GM19240 (cell line): ENCODE data around the gene CAB39.
"Not testable (repeated sequence)": the region's sequence is repeated elsewhere in the genome, so short reads cannot be mapped to it uniquely, and the experiment has no call there.

Experiments used
- DNase-seq: peaks from one replicate; pipeline ENCODE4 v3.0.0; 2011; ENCODE audit warnings: low spot score; ENCODE audit not compliant: insufficient read length

Gene CAB39

DNA sequence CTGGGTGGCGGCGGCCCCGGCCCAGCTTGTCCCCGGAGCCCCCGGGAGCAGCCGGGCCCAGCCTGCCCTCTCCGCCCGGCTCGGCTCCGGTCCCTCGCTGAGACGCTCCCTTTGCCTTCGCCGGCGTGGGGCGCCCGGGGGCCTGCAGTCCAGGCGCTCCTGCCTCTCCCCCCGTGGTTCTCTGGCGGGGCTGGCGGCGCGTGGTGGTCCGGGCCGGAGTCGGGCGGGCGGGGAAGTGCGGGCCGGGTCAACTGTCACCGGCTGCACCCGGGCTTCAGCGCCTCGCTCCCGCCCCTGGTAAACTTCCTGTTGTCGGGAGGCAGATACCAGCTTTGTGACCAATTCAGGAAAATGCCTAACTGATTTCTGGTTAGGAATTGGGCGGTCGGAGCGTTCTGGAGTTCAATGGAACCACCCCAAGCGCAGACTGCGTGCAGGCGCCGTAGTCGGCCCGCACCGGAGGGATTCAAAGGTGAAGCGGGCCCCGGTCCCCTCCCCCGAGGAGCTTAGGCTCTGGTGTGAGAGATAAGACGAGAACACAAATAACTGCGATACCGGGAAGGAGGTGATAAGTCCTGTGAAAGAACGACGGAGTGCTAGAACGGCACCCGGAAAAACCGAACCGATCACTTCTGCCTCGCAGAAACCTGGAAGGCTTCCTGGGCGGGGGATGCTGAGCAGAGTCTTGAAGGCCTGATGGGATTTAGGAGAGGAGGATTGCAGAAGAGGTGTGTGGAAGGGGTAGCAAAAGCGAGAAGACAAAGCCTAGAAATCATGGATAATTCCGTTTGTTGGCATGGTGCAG lies 891 bp downstream of the CAB39 start:
- no peak for DNase-seq

DNA sequence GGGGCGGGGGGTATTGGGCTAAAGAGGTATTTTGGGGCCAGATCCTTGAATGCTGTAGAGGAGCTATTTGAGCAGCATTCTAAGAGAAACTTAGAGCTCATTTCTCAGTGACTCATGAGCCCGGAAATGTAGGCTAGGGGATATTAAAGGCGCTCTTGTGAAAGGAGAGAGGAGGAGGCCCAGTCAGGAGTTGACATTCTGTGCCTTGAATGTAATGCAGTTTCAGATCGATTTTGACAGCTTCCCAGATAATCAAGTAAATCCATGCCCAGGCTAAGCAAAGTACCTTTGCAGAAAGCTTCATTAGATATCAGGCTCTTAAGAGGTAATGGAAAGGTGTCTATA lies 1.5 kb downstream of the CAB39 start:
- DNase-seq, result no peak

DNA sequence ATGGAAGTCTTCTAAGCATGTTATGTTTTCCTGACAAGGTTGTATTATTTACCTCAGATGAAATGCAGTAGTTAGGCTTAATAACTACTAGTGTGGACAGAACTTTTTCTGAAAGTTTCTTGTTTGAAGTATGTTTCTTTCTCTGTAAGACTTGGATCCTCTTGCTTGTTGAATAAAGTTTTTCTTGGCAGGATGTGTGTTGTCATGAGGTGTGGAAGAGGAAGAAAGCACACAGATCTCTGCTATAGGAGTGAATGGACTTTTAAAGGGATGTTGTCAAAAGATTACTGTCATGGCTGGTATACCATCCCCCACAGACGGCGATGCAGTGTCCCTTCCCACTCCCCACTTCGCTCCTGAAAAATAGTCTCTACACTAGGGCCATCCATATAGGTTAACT lies 2.6 kb downstream of the CAB39 start:
- no peak for DNase-seq

DNA sequence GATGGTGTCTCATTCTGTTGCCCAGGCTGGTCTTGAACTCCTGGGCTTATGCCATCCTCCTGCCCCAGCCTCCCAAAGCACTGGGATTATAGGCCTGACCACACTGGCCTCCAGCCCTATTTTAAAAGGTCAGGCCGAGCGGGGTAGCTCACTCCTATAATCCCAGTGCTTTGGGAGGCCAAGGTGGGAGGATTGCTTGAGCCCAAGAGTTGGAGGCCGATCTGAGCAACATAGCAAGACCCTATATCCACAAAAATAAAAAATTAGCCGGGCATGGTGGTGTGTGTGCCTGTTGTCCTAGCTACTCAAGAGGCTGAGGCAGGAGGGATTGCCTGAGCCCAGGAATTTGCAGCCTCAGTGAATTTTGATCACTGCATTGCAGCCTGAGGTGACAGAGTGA lies 3.9 kb downstream of the CAB39 start:
- DNase-seq, result no peak

DNA sequence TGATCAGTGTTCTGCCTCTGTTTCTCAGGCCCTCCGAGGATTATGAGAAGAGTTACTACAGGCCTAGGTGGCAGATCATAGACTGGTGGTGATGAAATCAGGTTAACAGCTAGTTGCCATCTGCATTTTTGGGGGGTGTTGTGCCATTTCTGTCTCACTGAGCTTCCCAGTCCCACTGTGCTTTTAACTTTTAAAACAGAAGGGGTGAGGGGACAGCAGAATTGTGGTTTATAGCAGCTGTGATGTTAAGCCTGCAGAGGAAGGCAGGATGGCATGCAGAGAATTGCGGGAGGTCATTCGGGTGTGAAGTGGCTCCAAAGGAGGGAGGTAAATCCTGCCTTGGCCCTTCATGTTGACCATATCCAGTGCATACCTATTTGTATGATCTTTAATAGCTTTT lies 5.0 kb downstream of the CAB39 start:
- no peak for DNase-seq

DNA sequence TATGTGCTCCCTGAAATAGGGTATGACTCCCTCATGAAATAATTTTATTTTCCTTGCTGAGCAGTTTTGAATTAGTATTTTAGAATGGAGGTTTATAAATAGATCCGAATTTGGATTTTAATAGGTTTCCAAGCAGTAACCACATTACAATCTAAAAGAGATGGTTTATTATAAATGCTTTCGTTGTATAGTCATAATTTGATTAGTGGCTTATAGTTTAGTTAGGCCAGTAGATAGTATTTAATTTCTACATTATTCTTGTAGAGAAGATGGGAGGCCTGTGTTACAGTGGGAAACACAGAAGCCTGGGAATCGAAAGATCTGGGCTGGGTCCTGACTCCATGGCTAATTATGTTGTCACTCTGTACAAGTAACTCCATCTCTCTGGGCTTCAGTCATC lies 6.7 kb downstream of the CAB39 start:
- no peak for DNase-seq

DNA sequence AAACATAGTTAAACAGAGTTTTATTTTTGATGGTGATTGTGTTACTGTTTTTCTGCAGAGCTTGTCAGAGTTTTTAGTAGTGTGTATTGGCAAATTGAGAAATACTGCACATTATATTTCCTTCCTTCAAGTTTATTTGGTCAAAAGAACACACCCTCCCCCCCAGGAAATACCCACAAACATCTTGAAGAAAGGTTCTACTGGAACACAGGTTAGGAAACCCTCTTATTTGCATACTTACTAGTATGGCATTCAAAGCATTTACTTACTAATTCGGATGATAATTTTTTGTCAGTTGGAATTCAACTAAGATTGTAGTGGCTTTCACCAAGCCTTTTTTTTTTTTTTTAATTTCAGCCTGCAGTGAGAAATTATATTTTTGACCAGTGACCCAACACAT lies 9.1 kb downstream of the CAB39 start:
- DNase-seq, result no peak

DNA sequence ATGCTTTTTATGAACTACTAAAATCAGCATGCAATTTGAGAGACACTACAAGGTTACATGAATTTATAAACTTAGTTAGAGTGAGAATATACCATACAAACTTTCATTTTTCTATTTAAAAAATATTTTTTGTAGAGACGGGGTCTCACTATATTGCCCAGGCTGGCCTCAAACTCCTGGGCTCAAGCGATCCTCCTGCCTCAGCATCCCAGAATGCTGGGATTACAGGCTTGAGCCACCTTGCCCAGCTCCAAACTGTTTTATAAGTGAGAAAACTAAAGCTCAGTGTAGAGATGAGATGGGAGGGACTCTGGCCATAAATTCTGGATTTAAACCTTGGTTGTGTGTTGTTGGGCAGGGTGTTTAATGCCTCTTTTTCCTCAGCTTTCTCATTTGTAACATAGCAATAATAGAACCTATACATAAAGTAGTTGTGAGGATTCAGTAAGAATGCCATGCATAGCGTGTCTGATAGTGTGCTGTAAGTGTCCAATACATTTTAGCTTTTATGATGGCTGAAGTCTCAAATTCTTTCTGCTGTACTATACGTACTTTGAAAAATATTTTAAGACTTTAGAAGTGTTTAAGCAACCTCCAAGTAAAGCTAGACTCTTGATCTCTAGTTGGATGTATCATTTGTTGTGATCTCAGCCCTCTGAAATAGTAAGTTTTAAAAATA lies 9.7 kb downstream of the CAB39 start:
- DNase-seq, result no peak

DNA sequence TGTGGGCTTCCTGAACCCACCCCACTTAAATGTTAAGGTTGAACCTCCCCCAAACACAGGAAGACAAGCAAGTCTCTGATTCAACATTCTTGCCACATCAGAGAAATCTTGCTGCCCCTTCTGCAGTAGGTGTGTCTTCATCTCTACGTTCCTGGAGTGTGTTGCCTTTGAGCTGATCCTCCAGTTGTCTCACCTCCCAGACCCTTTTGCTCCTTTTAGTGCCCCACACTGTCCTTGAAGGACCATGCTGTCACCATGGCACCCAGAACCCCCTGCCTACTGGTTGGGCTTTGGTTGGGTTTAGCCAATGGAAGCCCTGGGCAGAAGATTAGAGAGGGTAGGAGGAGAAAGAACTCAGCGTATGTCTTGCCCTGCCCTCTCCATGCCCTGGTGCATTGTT lies 10.7 kb downstream of the CAB39 start:
- no peak for DNase-seq

DNA sequence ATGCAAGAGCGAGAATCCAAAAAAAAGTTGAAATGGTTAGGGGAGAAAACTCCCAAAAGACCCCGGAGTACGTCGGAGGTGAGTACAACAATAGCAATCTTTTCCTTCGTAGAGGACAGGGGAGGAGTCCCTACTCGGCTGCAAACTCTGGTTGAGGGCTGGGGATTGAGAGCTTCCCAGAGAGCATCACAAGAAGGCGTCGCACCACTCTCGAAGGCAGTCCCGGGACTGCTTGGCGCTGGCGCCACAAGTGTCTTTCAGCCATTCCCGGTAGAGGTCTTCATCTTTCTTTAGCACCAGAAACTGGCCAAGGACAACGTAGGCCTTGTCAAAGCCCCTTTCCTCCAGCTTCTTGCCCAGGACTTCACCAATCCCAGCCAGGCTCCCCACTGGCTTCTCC lies 12.3 kb downstream of the CAB39 start:
- not testable (repeated sequence) for DNase-seq

DNA sequence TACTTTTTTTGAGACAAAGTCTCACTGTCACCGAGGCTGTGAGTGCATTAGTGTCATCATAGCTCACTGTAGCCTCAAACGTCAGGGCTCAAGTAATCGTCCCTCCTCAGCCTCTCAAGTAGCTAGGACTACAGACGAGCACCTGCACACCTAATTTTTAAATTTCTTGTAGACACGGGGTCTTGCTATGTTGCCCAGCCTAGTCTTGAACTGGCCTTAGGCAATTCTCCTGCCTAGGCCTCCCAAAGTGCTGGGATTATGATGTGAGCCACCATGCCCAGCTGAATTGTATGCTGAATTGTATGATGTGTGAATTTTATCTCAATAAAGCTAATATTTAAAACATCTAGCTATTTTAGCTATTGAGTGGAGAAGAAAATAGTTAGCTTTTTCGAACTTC lies 18.9 kb downstream of the CAB39 start:
- DNase-seq, result no peak

DNA sequence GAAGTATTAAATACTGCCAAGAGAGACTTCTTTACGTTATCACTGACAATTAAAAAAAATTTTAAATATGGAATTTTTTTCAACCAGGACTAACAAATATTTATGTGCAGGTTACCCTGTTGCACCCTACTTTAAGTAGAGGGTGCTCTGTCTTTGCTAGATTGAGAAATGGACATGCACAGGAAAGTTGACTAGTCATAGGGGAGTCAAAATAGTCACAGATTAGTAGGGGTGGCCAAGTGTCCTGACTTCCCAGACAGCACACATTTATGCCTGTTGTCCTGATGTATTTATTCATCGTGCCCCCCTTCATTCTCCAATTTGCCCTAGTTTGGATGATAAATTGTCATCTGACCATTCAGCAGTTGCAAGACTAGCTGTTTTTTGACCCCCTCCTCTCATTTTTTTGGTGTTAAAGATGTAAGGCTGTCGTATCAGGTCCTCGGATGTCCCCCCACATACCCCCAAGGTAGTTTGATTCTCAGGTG lies 20.3 kb downstream of the CAB39 start:
- DNase-seq, result no peak

DNA sequence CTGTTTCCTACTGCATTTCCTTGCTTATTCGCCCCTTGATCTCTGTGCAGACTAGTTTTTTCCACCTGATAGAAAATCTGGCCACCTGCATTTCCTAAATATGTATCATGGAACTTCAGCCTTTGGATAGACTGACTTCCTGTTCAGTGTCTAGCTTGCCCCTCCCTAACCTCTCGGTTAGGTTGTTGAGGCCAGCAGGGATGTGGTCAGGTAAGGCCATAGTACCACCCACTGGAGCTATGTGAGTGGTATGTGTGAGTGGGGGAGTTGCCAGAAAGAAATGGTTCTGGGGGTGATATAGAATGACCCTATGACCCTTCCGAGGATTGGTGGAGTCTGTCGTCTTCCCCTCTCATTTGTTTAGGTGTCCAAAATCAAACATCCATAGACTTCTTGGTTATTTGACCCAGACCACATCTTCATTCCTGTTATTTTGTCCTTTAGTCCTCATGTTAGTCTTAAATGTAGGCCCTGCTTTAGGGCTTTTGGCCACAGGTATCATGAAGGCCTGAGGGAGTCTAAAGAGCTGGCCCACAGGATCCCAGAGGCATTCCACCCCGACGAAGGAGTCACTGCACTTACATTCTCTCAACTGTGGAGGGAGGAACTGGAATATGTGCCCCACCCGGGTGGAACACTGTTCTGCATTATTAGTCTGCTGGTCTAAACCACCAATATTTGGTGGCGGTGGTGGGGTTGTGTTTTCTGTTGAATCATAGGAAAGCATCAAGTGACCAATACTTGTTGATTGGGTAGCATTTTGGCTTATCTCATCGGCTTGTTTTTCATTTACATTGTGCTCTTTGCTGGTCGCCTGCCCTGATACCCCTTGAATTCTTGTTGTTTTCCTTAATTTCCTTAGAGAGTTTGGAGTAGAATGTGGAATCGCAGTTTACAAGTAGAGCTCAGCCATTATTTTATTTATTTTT lies 21.9 kb downstream of the CAB39 start:
- DNase-seq, result no peak

DNA sequence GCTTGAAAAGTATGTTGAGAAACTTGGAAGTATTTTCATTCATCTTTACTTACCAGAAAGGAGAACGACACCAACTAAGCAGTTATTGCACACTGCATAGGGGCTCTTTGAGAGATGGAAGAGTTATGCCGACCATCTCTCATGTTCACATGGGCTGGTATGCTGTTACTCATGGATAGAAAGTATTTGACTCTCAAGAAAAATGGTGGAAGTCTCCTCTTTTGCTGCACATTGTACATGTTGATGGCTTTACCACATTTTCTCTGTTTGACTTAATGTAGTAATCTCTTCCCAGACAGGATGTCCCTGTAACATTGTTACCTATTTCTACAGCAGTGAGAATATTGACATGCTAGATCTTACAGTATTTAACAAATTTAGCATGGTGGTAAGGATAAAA lies 23.2 kb downstream of the CAB39 start:
- no peak for DNase-seq

DNA sequence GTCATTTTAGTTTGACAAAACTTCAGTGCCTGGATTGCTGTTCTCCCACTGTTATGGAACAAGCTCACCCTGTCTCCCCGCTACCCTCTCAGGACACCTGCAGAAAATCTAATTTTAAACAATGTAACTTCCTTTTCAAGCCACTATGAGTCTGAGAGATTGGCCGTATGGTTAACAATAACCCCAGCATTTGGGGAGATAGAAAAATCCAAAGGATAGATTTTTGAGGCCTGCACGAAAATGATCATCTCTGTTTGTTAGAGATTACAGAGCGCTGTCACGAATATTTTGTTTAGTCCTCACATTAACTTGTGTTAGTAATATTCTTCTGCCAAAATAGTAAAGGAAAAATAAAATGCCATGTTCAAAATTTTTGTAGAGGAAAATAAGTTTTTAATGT lies 24.7 kb downstream of the CAB39 start:
- no peak for DNase-seq

DNA sequence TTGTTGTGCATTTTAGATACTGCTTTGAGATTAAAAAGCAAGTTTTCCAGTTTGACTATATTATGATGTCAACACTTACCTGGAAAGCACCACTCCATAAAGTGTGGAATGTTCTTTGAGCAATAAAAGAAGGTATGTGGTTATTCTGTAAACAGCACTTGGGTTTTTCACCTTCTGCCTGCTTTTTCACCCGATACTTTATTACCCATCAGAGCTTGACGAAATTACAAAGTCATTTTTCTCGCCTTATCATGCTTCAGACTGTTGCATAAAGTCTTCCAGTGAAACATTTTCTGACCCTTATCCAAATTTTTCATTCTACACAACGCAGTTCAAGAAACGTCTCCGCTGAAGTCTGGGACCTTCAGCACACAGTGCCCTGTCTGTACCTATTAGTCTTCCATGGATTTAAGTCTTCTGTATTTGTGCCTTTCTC lies 25.2 kb downstream of the CAB39 start:
- no peak for DNase-seq

DNA sequence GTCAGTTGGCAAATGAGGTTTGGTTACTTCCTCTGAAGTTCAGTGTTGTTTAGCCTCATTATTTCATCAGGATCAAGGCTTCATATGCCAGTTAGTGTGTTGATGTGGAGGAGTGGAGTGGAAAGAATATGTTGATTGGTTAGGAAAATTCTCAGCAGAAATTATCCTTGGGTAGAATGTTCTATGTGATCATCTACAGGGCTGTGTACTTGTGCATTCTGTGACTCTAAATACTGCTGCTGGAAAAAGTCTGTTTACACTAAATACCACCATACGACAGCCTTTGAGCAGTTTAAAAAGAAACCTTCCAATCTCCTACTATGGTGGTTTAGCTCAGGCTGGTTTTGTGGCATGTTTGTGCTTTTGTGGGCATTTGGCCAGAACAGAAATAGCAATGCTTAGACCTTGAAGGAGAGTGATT lies 25.8 kb downstream of the CAB39 start:
- no peak for DNase-seq

DNA sequence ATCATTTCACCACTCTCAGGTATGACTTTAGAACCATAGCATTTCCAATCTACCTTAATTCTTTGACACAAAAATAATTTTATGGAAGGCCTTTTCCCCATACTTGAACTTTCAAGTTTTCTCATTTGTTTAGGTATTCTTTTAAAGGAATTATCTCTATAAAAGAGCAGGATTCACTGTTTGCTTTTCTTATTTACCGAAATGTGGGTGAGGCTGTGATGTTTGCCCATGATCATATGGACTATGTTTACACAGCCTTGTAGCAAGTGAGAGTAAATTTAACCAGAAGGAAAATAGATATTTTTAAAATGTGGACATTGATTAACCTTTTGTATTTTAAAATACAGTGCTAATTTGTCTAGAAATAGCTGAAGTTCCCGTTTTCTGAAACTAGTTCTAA lies 26.3 kb downstream of the CAB39 start:
- no peak for DNase-seq

DNA sequence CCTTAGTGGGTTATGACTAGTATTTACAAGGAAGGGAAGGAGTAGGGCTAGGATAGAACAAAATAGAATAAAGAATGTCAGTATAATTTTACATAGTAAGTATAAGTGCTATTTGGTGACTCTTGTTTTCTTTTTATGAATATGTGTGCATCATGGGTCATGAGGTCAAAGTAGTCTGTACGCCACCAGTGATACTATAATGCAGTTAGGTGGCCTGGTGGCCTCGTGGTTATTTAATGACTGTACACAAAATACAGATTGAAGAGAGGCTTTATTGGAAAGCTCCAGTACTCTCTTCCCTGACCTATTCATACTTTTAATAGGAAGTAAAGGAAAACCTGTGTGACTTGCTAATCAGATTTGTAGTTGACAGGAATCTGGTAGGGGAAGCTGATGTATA lies 27.3 kb downstream of the CAB39 start:
- DNase-seq, result no peak

DNA sequence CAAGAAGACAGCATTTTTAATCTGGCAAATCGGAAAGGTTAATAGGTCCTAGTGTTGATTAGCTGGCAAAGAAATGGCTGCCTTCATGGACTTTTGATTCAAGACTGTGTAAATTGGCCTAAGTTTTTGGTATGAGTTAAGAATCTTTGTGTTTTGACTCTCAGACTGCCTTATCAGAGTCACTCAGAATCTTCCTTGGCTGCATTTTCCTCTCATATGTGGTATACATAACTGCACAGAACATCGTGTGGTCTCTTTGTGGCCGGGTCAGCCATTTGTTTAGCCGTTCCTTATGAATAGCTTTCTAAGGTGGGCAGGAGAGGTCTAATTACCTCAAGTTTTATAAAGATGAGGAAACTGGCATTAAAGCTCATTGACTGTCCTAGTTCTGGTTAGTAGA lies 30.1 kb downstream of the CAB39 start:
- DNase-seq, result no peak

DNA sequence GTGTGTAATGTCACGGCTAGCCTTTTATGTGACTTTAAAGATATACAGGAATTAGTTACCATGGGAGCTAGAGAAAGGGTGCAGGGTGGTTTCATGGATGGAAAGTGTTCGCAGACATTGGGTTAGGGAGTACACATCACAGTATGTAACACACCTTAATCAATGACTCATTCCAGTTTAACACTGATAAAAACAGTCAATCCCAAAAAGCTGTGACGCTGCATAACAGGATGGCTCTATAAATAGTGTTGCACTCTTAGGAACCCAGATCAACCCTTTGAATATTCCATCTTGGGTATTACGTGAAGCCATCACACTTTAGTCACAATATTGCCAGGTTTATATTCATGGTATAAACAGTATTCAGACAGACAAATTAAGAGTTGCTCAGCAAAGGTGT lies 33.6 kb downstream of the CAB39 start:
- DNase-seq, result no peak

DNA sequence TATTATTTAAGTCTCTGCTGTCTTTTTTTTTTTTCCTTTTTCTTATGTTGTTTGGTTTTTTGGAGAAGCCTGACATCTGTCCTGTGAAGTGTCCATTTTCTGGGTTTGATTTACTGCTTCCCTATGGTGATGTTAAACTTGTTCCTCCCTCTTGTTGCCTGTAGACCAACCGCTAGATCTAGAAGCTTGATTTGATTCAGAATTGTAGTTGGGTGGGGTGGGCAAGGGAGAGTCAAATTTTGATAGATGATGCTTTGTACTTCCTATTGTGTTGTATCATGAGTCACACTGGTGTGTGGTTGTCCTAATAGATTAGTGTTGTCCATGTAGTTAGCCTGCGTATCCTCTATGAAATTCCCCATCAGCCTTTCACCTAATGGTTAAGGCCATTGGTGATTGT lies 35.4 kb downstream of the CAB39 start:
- no peak for DNase-seq
